Activated naive CD4-positive, alpha-beta T cell treated with anti-CD3 and anti-CD28 coated beads, Interleukin-2, amount 50 U/mL, for 72 hours (primary cell): ENCODE results near the gene COMMD10. TPM values are rescaled to one million over a fixed set of nuclear protein-coding genes. Genes with fewer than 3 reads are reported as not detected.
A peak's percentile ranks its signal among the peaks of the same experiment; 100 is the strongest.
"Not testable (repeated sequence)": the region's sequence is repeated elsewhere in the genome, so short reads cannot be mapped to it uniquely, and the experiment has no call there.

Experiments used
- ATAC-seq, 2 donors: fragments of 150-1000 bp; cut with Tn5 transposase; 2 replicates each; pipeline ENCODE4 v1.10.0; 2021; ENCODE audit warnings: mild to moderate bottlenecking in 2 of 2, moderate library complexity in 2 of 2
- DNase-seq, 2 donors: peaks; one replicate each; pipeline ENCODE4 v3.0.0; 2021 to 2022; ENCODE audit warnings: low spot score in 2 of 2
- H3K27ac Mint-ChIP-seq, 2 donors: one replicate each; pipeline ENCODE4 v1.8.0; 2022; ENCODE audit warnings: mild to moderate bottlenecking in 2 of 2, mixed read lengths in 2 of 2
- H3K36me3 Mint-ChIP-seq, 2 donors: one replicate each; pipeline ENCODE4 v1.8.0; 2022; ENCODE audit warnings: mixed read lengths in 2 of 2
- H3K9me3 Mint-ChIP-seq, 2 donors: one replicate each; pipeline ENCODE4 v1.8.0; 2022; ENCODE audit warnings: mixed read lengths in 2 of 2
- total RNA-seq, 2 donors: library from RNA; stranded (reverse); gene quantifications; one replicate each; pipeline ENCODE4 v1.2.3, GENCODE V29; 2022

The COMMD10 gene
- total RNA-seq, 2 donors from 2014 or later = 16.5 to 22.1 TPM

DNA sequence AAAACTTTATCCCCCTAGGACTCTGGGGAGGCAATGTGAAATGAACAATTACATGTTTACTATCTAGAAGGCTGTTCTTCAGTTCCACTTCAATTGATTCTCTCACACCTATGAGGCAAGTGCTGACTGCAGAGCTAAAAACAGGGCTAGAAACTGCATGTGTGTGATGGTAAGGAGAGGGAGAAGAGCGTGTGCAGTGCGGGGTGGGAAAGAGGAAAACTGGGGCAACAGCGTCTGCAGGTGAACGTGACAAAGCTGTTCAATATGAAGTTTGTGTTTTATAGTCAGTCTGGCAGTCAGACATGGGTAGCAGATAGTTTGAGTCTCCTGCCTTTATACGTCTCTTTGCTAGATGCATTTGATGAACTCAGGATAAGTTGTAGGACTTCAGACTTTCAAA lies 6.6 kb upstream of the COMMD10 start:
- ATAC-seq (no peak), DNase-seq (no peak)
- peaks cover 0 to 8% of the 10 kb centered on the region in 2 donors for H3K9me3 Mint-ChIP-seq
- peaks cover 13 to 14% of the 10 kb centered on the region in 2 donors for H3K36me3 Mint-ChIP-seq
- no peak overlapping the region for H3K27ac Mint-ChIP-seq

DNA sequence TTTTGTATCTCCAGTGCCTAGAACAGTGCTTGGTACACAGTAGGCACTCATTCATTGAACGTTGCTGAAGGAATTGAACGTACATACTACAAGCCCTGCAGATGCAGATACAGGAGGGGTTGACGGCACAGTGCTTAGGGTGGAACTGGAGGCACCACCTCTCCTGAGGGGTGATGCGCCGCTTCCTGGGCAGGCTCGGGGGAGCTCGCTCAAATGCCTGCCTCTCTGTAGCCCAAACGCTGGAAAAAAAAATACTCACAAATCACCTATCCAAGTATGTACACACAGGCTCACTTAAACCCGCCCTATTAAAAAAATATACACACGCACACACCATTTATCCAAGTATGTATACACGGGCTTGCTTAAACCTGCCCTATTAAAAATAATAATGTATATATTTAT lies 536 bp upstream of the COMMD10 start:
- peak in 1 of 2 donors; percentile 22 for DNase-seq
- Mint-ChIP-seq H3K9me3 (no peaks in the 10 kb centered on the region), H3K27ac (peak overlapping the region; percentile 86 to 88), H3K36me3 (peaks cover 5 to 23% of the 10 kb centered on the region in 2 donors)
- peak; percentile 27 to 47 for ATAC-seq

- H3K27ac Mint-ChIP-seq = peak overlapping the region in 1 of 2 donors; percentile 86
- not testable (repeated sequence) for ATAC-seq, H3K9me3 Mint-ChIP-seq, DNase-seq
- H3K36me3 Mint-ChIP-seq = peaks cover 5 to 23% of the 10 kb centered on the region in 2 donors
Measured at GRCh38 chr5:116086309-116086708, 1.5 kb downstream of the COMMD10 start.

DNA sequence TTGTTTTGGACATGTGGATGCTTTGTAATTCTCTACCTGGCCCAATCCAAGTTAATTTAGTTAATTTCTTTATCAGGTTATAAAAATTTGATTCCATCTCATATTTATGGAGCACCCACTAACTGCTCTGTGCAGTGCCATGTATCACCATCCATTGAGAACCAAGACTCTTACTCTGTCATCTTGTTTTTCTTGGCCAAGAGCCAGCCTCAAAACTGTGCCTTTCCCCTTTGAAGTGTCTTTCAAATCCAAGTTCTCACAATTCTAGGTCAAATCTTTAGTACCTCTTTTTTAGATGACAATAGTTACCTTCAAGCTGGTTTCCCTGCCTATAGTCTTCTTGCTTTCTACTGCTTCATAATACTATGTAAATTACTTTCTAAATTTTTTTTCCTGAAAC lies 3.2 kb downstream of the COMMD10 start:
- DNase-seq (no peak), ATAC-seq (no peak)
- peaks cover 6 to 24% of the 10 kb centered on the region in 2 donors for H3K36me3 Mint-ChIP-seq
- H3K9me3 Mint-ChIP-seq = no peaks in the 10 kb centered on the region
- no peak overlapping the region for H3K27ac Mint-ChIP-seq

- ATAC-seq (no peak), DNase-seq (no peak)
- Mint-ChIP-seq H3K27ac (no peak overlapping the region), H3K9me3 (no peaks in the 10 kb centered on the region), H3K36me3 (peaks cover 19 to 34% of the 10 kb centered on the region in 2 donors)
Measured at GRCh38 chr5:116090302-116090701, 5.5 kb downstream of the COMMD10 start.

- no peak for DNase-seq
- ATAC-seq = no peak
- Mint-ChIP-seq H3K9me3 (no peaks in the 10 kb centered on the region), H3K36me3 (peaks cover 19 to 34% of the 10 kb centered on the region in 2 donors), H3K27ac (peak overlapping the region in 1 of 2 donors; percentile 23)
Measured at GRCh38 chr5:116091416-116091815, 6.6 kb downstream of the COMMD10 start.

DNA sequence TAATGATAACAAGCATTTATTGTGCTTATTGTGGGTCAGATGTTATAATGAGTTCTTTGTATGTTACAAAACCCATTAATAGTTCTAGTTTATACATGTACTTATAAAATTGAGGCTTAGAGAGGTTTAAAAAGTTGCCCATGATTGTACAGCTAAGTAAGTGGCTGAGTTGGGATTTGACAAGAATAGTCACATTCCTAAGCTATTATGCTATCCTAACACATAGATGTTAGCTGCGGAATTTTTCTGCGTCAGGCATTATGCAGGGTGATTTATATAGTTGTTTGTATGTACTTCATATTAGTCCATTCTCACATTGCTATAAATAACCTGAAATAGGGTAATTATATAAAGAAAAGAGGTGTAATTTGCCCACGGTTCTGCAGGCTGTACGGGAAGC lies 12.5 kb downstream of the COMMD10 start:
- H3K36me3 Mint-ChIP-seq = peaks cover 27 to 43% of the 10 kb centered on the region in 2 donors
- H3K27ac Mint-ChIP-seq = no peak overlapping the region
- DNase-seq (no peak), ATAC-seq (no peak)
- H3K9me3 Mint-ChIP-seq = no peaks in the 10 kb centered on the region

DNA sequence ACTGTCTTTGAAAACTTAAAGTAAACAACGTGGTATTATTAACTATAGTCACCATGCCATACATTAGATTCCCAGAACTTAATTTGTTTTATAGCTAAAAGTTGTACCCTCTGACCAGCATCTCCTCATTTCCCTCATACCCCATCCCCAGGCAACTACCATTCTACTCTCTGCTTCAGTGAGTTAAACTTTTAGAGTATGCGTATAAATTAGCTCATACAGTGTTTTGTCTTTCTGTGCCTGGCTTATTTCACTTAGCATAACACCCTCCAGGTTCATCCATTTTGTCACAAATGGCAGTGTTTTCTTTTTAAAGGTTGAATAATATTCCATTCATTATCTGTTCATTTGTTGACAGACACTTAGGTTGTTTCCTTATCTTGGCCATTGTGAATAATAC lies 14.2 kb downstream of the COMMD10 start:
- ATAC-seq (no peak), DNase-seq (no peak)
- Mint-ChIP-seq H3K36me3 (peaks cover 24 to 37% of the 10 kb centered on the region in 2 donors), H3K9me3 (peaks cover 0 to under 1% of the 10 kb centered on the region in 2 donors), H3K27ac (no peak overlapping the region)

DNA sequence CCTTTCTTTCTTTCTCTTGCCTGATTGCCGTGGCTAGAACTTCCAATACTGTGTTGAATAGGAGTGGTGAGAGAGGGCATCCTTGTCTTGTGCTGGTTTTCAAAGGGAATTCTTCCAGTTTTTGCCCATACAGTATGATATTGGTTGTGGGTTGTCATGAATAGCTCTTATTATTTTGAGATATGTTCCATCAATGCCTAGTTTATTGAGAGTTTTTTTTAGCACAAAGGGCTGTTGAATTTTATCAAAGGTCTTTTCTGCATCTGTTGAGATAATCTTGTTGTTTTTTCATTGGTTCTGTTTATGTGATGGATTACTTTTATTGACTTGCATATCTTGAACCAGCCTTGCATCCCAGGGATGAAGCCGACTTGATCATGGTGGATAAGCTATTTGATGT lies 20.1 kb downstream of the COMMD10 start:
- DNase-seq, ATAC-seq: not testable (repeated sequence)
- peaks cover 59 to 69% of the 10 kb centered on the region in 2 donors for H3K36me3 Mint-ChIP-seq

DNA sequence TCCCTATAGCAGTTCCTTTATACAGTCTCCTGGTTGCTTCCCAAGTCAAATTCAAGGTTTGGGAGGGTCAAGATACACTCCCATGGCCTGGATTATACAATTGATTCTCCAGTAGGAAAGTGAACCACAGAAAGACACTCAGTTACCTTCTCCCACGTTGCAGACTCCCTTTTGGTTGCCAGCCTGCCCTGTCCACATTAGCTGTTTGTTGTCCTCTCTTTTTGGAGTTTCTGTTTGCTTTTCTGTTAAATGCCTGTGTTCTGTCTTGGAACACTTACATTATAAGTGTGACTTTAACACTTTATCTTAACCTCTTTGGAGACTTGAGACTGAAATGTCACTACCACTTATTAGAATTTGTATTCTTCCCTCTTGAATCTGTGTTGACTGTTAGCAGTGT lies 30.3 kb downstream of the COMMD10 start:
- Mint-ChIP-seq H3K27ac (no peak overlapping the region), H3K9me3 (peaks cover 27 to 41% of the 10 kb centered on the region in 2 donors), H3K36me3 (peaks cover 43 to 48% of the 10 kb centered on the region in 2 donors)
- DNase-seq (no peak), ATAC-seq (no peak)

More for the DNA sequence above, 20.1 kb downstream of the COMMD10 start:
- peaks cover 20 to 23% of the 10 kb centered on the region in 2 donors for H3K9me3 Mint-ChIP-seq
- not testable (repeated sequence) for H3K27ac Mint-ChIP-seq

GRCh38 chr5:116130471-116130870 lies 45.6 kb downstream of the COMMD10 start:
- no peak for DNase-seq
- H3K9me3 Mint-ChIP-seq = peaks cover 0 to 3% of the 10 kb centered on the region in 2 donors
- peaks cover 7% of the 10 kb centered on the region in 2 donors for H3K36me3 Mint-ChIP-seq
- no peak overlapping the region for H3K27ac Mint-ChIP-seq
- ATAC-seq = no peak

GRCh38 chr5:116130976-116131375 lies 46.2 kb downstream of the COMMD10 start:
- ATAC-seq = no peak
- Mint-ChIP-seq H3K27ac (no peak overlapping the region), H3K36me3 (peaks cover 2% of the 10 kb centered on the region in 2 donors), H3K9me3 (no peaks in the 10 kb centered on the region)
- DNase-seq = no peak

DNA sequence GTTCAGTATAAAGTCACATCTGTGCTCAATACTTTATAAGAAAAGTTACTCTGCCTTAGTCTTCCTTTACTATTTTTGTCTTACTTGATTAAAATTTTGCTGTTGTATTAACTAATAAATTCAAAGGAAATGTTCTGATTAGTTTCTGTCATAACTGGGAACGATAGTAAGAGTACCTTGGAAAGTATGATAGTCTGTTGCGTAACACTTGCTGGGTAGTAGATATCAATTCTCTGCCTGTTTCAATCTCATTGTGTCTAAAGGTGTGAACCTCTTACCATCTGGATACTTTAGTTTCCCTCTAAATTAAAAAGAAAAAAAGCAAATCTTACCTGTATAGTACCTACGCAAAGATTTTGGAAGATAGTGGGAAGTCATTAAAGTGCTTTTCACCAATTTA lies 48.5 kb downstream of the COMMD10 start:
- DNase-seq (no peak), ATAC-seq (no peak)
- no peaks in the 10 kb centered on the region for H3K9me3 Mint-ChIP-seq
- no peaks in the 10 kb centered on the region for H3K36me3 Mint-ChIP-seq
- H3K27ac Mint-ChIP-seq = no peak overlapping the region

GRCh38 chr5:116135344-116135743 lies 50.5 kb downstream of the COMMD10 start:
- DNase-seq (peak in 1 of 2 donors; percentile 8), ATAC-seq (peak; percentile 78 to 94)
- no peaks in the 10 kb centered on the region for H3K36me3 Mint-ChIP-seq
- H3K9me3 Mint-ChIP-seq = no peaks in the 10 kb centered on the region
- no peak overlapping the region for H3K27ac Mint-ChIP-seq

- ATAC-seq (no peak), DNase-seq (peak in 1 of 2 donors; percentile 4)
- Mint-ChIP-seq H3K9me3 (no peaks in the 10 kb centered on the region), H3K36me3 (no peaks in the 10 kb centered on the region), H3K27ac (no peak overlapping the region)
Measured at GRCh38 chr5:116137544-116138378, 52.9 kb downstream of the COMMD10 start.

DNA sequence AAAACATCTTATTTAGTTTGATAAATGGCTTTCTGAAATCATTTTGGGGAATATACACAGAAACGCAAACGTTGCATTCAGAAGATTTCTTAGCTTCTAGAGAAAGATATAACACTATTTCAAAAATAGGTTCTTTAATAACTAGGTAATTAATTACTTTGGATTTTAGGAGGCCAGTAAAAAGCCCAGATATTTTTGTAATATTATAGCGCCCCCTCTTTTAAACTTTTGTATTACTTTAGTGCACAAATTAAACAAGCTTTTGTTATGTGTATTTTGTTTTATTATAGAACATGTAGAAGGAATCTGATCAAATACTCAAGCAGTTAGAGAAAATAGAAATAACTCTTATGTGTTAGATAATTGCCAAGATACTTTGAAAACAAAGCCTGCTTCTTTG lies 57.7 kb downstream of the COMMD10 start:
- DNase-seq (no peak), ATAC-seq (no peak)
- Mint-ChIP-seq H3K36me3 (peaks cover 0 to 4% of the 10 kb centered on the region in 2 donors), H3K27ac (no peak overlapping the region), H3K9me3 (no peaks in the 10 kb centered on the region)

GRCh38 chr5:116144103-116144502 lies 59.3 kb downstream of the COMMD10 start:
- ATAC-seq (no peak), DNase-seq (no peak)
- no peak overlapping the region for H3K27ac Mint-ChIP-seq
- H3K36me3 Mint-ChIP-seq = peaks cover 5 to 8% of the 10 kb centered on the region in 2 donors
- peaks cover 0 to 4% of the 10 kb centered on the region in 2 donors for H3K9me3 Mint-ChIP-seq

DNA sequence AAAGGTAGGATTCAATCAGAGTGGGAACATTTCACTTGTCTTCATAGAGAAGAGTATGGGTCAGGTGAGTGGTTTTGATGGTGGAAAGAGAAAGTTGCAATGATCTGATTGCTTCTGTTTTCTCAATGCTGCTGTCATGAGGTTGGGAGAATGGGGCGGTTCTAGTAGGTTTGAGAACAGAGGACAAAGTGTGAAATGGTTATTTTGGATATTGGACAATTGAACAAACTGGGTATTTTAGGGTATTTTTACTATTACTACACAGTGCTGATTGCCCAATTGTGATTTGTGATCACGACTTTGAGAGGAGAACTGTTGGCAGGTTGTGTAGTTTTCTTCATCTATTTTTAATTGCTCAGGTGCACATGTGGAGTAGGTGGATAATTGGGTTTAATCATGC lies 60.2 kb downstream of the COMMD10 start:
- Mint-ChIP-seq H3K9me3 (peaks cover 0 to 4% of the 10 kb centered on the region in 2 donors), H3K27ac (no peak overlapping the region), H3K36me3 (peaks cover 5 to 8% of the 10 kb centered on the region in 2 donors)
- DNase-seq (no peak), ATAC-seq (no peak)
